Stimulated activated naive CD8-positive, alpha-beta T cell treated with anti-CD3 and anti-CD28 coated beads, Interleukin-15, amount 100 ng/mL, for 72 hours (primary cell): ENCODE results near the gene TPSG1.
"Not testable (repeated sequence)": the region's sequence is repeated elsewhere in the genome, so short reads cannot be mapped to it uniquely, and the experiment has no call there.

Experiments
- ATAC-seq: fragments of 150-1000 bp; cut with Tn5 transposase; 2 replicates; pipeline ENCODE4 v1.10.0; 2021; ENCODE audit warnings: mild to moderate bottlenecking, moderate library complexity
- DNase-seq, 2 donors: peaks; one replicate each; pipeline ENCODE4 v3.0.0; 2021 to 2022
- H3K27ac Mint-ChIP-seq, 2 donors: one replicate each; pipeline ENCODE4 v1.8.0; 2022; ENCODE audit warnings: mild to moderate bottlenecking in 2 of 2, mixed read lengths in 2 of 2, moderate library complexity in 2 of 2
- H3K27me3 Mint-ChIP-seq: one replicate; pipeline ENCODE4 v1.8.0; 2022; ENCODE audit warnings: mixed read lengths
- H3K4me1 Mint-ChIP-seq: one replicate; pipeline ENCODE4 v1.8.0; 2022; ENCODE audit warnings: mild to moderate bottlenecking, mixed read lengths
- H3K4me3 Mint-ChIP-seq, 2 donors: one replicate each; pipeline ENCODE4 v1.8.0; 2022; ENCODE audit warnings: mild to moderate bottlenecking in 2 of 2, mixed read lengths in 2 of 2, moderate library complexity in 1 of 2
- H3K9me3 Mint-ChIP-seq, 2 donors: one replicate each; pipeline ENCODE4 v1.8.0; 2022; ENCODE audit warnings: mixed read lengths in 2 of 2

TPSG1 gene

GRCh38 chr16:1225051-1225451, at the start of gene TPSG1:
Gene TPSG1, minus strand, starts transcription at chr16:1225268. Its CDS starts 16 bp downstream, at chr16:1225252.
- DNase-seq = no peak
- Mint-ChIP-seq H3K4me3 (no peak within 1 kb of the TSS), H3K9me3 (no peaks in the 10 kb centered on the region)

GRCh38 chr16:1274767-1275166, 49.7 kb upstream of the TPSG1 start:
- Mint-ChIP-seq H3K4me3 (no peak overlapping the region), H3K27ac (no peak overlapping the region), H3K4me1 (peaks cover 7% of the 10 kb centered on the region), H3K27me3 (peaks cover 73% of the 10 kb centered on the region), H3K9me3 (no peaks in the 10 kb centered on the region)
- DNase-seq = no peak
- no peak for ATAC-seq

More at GRCh38 chr16:1225051-1225451, at the start of gene TPSG1:
- Mint-ChIP-seq H3K27ac (no peak within 1 kb of the TSS), H3K27me3 (no peaks in the 10 kb centered on the region), H3K4me1 (no peaks in the 10 kb centered on the region)
- no peak for ATAC-seq

- Mint-ChIP-seq H3K4me1 (peaks cover 7% of the 10 kb centered on the region), H3K9me3 (no peaks in the 10 kb centered on the region), H3K4me3 (no peak overlapping the region), H3K27ac (no peak overlapping the region), H3K27me3 (peaks cover 64% of the 10 kb centered on the region)
- DNase-seq = no peak
- ATAC-seq = no peak
Measured at GRCh38 chr16:1273816-1274215, 48.7 kb upstream of the TPSG1 start.

GRCh38 chr16:1272453-1273198, 47.6 kb upstream of the TPSG1 start:
- no peak for DNase-seq
- no peak overlapping the region for H3K4me3 Mint-ChIP-seq
- H3K27me3 Mint-ChIP-seq = peaks cover 52% of the 10 kb centered on the region
- H3K27ac Mint-ChIP-seq = peak overlapping the region in 1 of 2 donors; percentile 19
- H3K4me1 Mint-ChIP-seq = peaks cover 7% of the 10 kb centered on the region
- no peaks in the 10 kb centered on the region for H3K9me3 Mint-ChIP-seq
- ATAC-seq = no peak

- ATAC-seq, H3K4me1 Mint-ChIP-seq, DNase-seq, H3K9me3 Mint-ChIP-seq, H3K4me3 Mint-ChIP-seq: not testable (repeated sequence)
- peak overlapping the region in 1 of 2 donors; percentile 19 for H3K27ac Mint-ChIP-seq
- H3K27me3 Mint-ChIP-seq = peaks cover 45% of the 10 kb centered on the region
Measured at GRCh38 chr16:1271724-1272413, 46.8 kb upstream of the TPSG1 start.

- no peak for DNase-seq
- no peak for ATAC-seq
- Mint-ChIP-seq H3K4me3 (no peak overlapping the region), H3K27ac (no peak overlapping the region), H3K27me3 (peaks cover 42% of the 10 kb centered on the region), H3K4me1 (peaks cover 7% of the 10 kb centered on the region), H3K9me3 (no peaks in the 10 kb centered on the region)
Measured at GRCh38 chr16:1271380-1271723, 46.3 kb upstream of the TPSG1 start.

- H3K9me3 Mint-ChIP-seq, ATAC-seq, H3K27ac Mint-ChIP-seq, H3K4me1 Mint-ChIP-seq, H3K4me3 Mint-ChIP-seq, DNase-seq: not testable (repeated sequence)
- peaks cover 24% of the 10 kb centered on the region for H3K27me3 Mint-ChIP-seq
Measured at GRCh38 chr16:1269418-1269817, 44.4 kb upstream of the TPSG1 start.

GRCh38 chr16:1265826-1266225, 40.8 kb upstream of the TPSG1 start:
- Mint-ChIP-seq H3K27me3 (peaks cover 21% of the 10 kb centered on the region), H3K27ac (no peak overlapping the region), H3K4me1 (peaks cover under 1% of the 10 kb centered on the region), H3K9me3 (peaks cover 9 to 11% of the 10 kb centered on the region in 2 donors), H3K4me3 (no peak overlapping the region)
- DNase-seq (no peak), ATAC-seq (no peak)

GRCh38 chr16:1265090-1265630, 40.1 kb upstream of the TPSG1 start:
- H3K27me3 Mint-ChIP-seq = peaks cover 27% of the 10 kb centered on the region
- ATAC-seq (no peak), DNase-seq (no peak)
- peak overlapping the region in 1 of 2 donors; percentile 42 for H3K27ac Mint-ChIP-seq
- no peak overlapping the region for H3K4me3 Mint-ChIP-seq
- H3K9me3 Mint-ChIP-seq = peaks cover 9 to 11% of the 10 kb centered on the region in 2 donors
- peaks cover 4% of the 10 kb centered on the region for H3K4me1 Mint-ChIP-seq

GRCh38 chr16:1264345-1265089, 39.4 kb upstream of the TPSG1 start:
- Mint-ChIP-seq H3K9me3 (peaks cover 9 to 11% of the 10 kb centered on the region in 2 donors), H3K27me3 (peaks cover 34% of the 10 kb centered on the region), H3K27ac (no peak overlapping the region), H3K4me1 (peaks cover 4% of the 10 kb centered on the region), H3K4me3 (no peak overlapping the region)
- no peak for ATAC-seq
- DNase-seq = no peak

- Mint-ChIP-seq H3K27me3 (peaks cover 41% of the 10 kb centered on the region), H3K4me3 (no peak overlapping the region), H3K27ac (no peak overlapping the region), H3K9me3 (peaks cover 9 to 11% of the 10 kb centered on the region in 2 donors), H3K4me1 (peaks cover 10% of the 10 kb centered on the region)
- ATAC-seq (no peak), DNase-seq (no peak)
Measured at GRCh38 chr16:1263591-1264344, 38.7 kb upstream of the TPSG1 start.

GRCh38 chr16:1262846-1263221, 37.8 kb upstream of the TPSG1 start:
- Mint-ChIP-seq H3K4me1 (peaks cover 12% of the 10 kb centered on the region), H3K9me3 (peaks cover 9 to 11% of the 10 kb centered on the region in 2 donors), H3K4me3 (no peak overlapping the region), H3K27ac (no peak overlapping the region), H3K27me3 (peaks cover 49% of the 10 kb centered on the region)
- ATAC-seq (no peak), DNase-seq (no peak)

- no peak overlapping the region for H3K27ac Mint-ChIP-seq
- peaks cover 9 to 11% of the 10 kb centered on the region in 2 donors for H3K9me3 Mint-ChIP-seq
- ATAC-seq = no peak
- H3K4me1 Mint-ChIP-seq = peaks cover 12% of the 10 kb centered on the region
- DNase-seq = no peak
- H3K4me3 Mint-ChIP-seq = no peak overlapping the region
- peaks cover 49% of the 10 kb centered on the region for H3K27me3 Mint-ChIP-seq
Measured at GRCh38 chr16:1262210-1262845, 37.3 kb upstream of the TPSG1 start.

GRCh38 chr16:1261131-1261892, 36.2 kb upstream of the TPSG1 start:
- Mint-ChIP-seq H3K4me3 (peak overlapping the region in 1 of 2 donors; percentile 57), H3K27me3 (peaks cover 49% of the 10 kb centered on the region)
- ATAC-seq = no peak

More at GRCh38 chr16:1261131-1261892, 36.2 kb upstream of the TPSG1 start:
- H3K9me3 Mint-ChIP-seq = peaks cover 9 to 11% of the 10 kb centered on the region in 2 donors
- peaks cover 12% of the 10 kb centered on the region for H3K4me1 Mint-ChIP-seq
- no peak for DNase-seq
- H3K27ac Mint-ChIP-seq = no peak overlapping the region
